Measurements from ENCODE around the gene CDH8. TPM values are rescaled to one million over a fixed set of nuclear protein-coding genes. Genes with fewer than 3 reads are reported as not detected.
"Not testable (repeated sequence)": the region's sequence is repeated elsewhere in the genome, so short reads cannot be mapped to it uniquely, and the experiment has no call there.

The CDH8 gene
- total RNA-seq, 1 experiment from 2014 or later: 50.5 TPM

GRCh38 chr16:61791464-61791863 is 244.8 kb downstream of the CDH8 start:
- ChIA-PET POLR2A (ENCODE audit: low non-redundant PET) (no interaction called here), CTCF (no interaction called here)
- Histone ChIP-seq H3K4me3 (ENCODE audit: low read depth, low read length, poor library complexity, severe bottlenecking) (no peak overlapping the region), H3K36me3 (ENCODE audit: insufficient read depth, low read length, poor library complexity, severe bottlenecking) (no peaks in the 10 kb centered on the region), H3K27me3 (replicated peaks; ENCODE audit: insufficient read depth, low read depth, low read length, poor library complexity) (no peaks in the 10 kb centered on the region), H3K4me1 (ENCODE audit: insufficient read depth, low read length, poor library complexity, severe bottlenecking) (peaks cover 10% of the 10 kb centered on the region), H3K27ac (ENCODE audit: low read depth, low read length, poor library complexity, severe bottlenecking) (no peak overlapping the region), H3K9me3 (ENCODE audit: low read depth, low read length, poor library complexity, severe bottlenecking) (no peaks in the 10 kb centered on the region)
- no peak for DNase-seq (ENCODE audit: low spot score)
- intact Hi-C loops (cut with micrococcal nuclease; ENCODE audit: unreplicated experiment): no loop called here
- BruUV-seq (replicated peaks): no TSS peak
- TF ChIP-seq, protein P1, sequence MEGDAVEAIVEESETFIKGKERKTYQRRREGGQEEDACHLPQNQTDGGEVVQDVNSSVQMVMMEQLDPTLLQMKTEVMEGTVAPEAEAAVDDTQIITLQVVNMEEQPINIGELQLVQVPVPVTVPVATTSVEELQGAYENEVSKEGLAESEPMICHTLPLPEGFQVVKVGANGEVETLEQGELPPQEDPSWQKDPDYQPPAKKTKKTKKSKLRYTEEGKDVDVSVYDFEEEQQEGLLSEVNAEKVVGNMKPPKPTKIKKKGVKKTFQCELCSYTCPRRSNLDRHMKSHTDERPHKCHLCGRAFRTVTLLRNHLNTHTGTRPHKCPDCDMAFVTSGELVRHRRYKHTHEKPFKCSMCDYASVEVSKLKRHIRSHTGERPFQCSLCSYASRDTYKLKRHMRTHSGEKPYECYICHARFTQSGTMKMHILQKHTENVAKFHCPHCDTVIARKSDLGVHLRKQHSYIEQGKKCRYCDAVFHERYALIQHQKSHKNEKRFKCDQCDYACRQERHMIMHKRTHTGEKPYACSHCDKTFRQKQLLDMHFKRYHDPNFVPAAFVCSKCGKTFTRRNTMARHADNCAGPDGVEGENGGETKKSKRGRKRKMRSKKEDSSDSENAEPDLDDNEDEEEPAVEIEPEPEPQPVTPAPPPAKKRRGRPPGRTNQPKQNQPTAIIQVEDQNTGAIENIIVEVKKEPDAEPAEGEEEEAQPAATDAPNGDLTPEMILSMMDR (conservative IDR thresholded peaks at IDR 0.05; ENCODE audit: low read depth, low read length): no peak
- no peak for TF ChIP-seq EZH2 (IDR thresholded peaks at IDR 0.05; ENCODE audit: borderline replicate concordance, low read depth, low read length, poor library complexity, severe bottlenecking)

DNA sequence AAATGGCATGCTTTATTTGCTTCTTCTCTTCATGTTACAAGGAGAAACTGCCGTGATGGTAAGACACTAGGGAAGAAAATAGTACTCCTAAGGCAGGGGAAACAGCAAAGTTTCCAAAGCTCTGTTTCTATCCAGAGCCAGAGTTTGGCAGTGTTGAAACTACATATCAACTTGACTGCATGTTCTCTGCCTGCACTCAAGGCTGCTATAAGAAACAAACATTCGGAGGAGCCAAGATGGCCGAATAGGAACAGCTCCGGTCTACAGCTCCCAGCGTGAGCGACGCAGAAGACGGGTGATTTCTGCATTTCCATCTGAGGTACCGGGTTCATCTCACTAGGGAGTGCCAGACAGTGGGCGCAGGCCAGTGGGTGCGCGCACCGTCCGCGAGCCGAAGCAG is 254.4 kb downstream of the CDH8 start:
- H3K36me3 ChIP-seq (ENCODE audit: insufficient read depth, low read length, poor library complexity, severe bottlenecking); H3K4me3 ChIP-seq (ENCODE audit: low read depth, low read length, poor library complexity, severe bottlenecking); intact Hi-C loops (cut with micrococcal nuclease; ENCODE audit: unreplicated experiment); H3K4me1 ChIP-seq (ENCODE audit: insufficient read depth, low read length, poor library complexity, severe bottlenecking); H3K27ac ChIP-seq (ENCODE audit: low read depth, low read length, poor library complexity, severe bottlenecking); POLR2A ChIA-PET (ENCODE audit: low non-redundant PET); DNase-seq (ENCODE audit: low spot score); BruUV-seq (replicated peaks); CTCF ChIA-PET; H3K27me3 ChIP-seq (replicated peaks; ENCODE audit: insufficient read depth, low read depth, low read length, poor library complexity); H3K9me3 ChIP-seq (ENCODE audit: low read depth, low read length, poor library complexity, severe bottlenecking): not testable (repeated sequence)

DNA sequence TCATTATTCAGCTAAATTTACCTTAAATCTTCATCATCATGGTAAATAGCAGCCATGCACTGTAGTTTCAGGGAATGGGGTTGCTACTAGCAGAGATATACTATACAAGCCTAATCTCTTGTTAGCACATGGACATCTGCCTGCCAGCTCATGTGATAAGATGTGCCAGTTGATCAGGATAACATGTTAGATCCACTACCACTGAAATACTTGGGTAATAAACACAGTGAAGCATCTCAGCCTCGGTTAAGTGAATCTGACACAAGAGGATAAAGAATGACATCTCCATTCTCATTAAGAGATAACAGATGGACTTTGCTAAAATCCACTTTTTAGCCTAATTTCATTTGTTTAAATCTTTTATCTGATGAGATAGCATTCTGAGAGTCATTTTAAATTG is 256.1 kb downstream of the CDH8 start:
- ChIA-PET CTCF (no interaction called here), POLR2A (ENCODE audit: low non-redundant PET) (no interaction called here)
- Histone ChIP-seq H3K4me1 (ENCODE audit: insufficient read depth, low read length, poor library complexity, severe bottlenecking) (no peaks in the 10 kb centered on the region), H3K4me3 (ENCODE audit: low read depth, low read length, poor library complexity, severe bottlenecking) (no peak overlapping the region), H3K27me3 (replicated peaks; ENCODE audit: insufficient read depth, low read depth, low read length, poor library complexity) (no peaks in the 10 kb centered on the region), H3K9me3 (ENCODE audit: low read depth, low read length, poor library complexity, severe bottlenecking) (no peaks in the 10 kb centered on the region), H3K36me3 (ENCODE audit: insufficient read depth, low read length, poor library complexity, severe bottlenecking) (no peaks in the 10 kb centered on the region), H3K27ac (ENCODE audit: low read depth, low read length, poor library complexity, severe bottlenecking) (no peak overlapping the region)
- intact Hi-C loops (cut with micrococcal nuclease; ENCODE audit: unreplicated experiment): no loop called here
- TF ChIP-seq EZH2 (IDR thresholded peaks at IDR 0.05; ENCODE audit: borderline replicate concordance, low read depth, low read length, poor library complexity, severe bottlenecking): no peak
- TF ChIP-seq, protein P1 (conservative IDR thresholded peaks at IDR 0.05; ENCODE audit: low read depth, low read length): no peak
- no peak for DNase-seq (ENCODE audit: low spot score)
- no TSS peak for BruUV-seq (replicated peaks)

DNA sequence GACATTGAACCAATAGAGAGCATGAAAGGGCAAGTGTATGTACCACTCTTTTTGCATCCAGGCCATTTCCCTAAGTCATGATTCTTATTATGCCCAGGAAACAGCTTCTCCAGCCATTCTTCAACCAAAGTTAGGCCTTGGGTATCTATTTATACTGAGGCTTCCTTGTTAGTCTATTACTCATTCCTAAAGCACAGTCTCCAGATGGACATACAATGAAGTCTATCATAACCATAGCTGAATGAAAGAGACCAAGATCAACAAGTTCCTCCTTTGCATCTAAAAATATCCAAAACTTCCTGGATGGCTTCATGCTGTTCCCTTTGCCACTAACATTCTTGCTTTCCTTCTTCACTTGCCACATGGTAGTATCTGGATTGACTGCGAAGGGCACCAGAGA is 265.9 kb downstream of the CDH8 start:
- H3K36me3 ChIP-seq (ENCODE audit: insufficient read depth, low read length, poor library complexity, severe bottlenecking): no peaks in the 10 kb centered on the region
- ChIA-PET POLR2A (ENCODE audit: low non-redundant PET) (no interaction called here), CTCF (no interaction called here)
- no peak overlapping the region for H3K27ac ChIP-seq (ENCODE audit: low read depth, low read length, poor library complexity, severe bottlenecking)
- TF ChIP-seq EZH2 (IDR thresholded peaks at IDR 0.05; ENCODE audit: borderline replicate concordance, low read depth, low read length, poor library complexity, severe bottlenecking): no peak
- TF ChIP-seq, protein P1 (conservative IDR thresholded peaks at IDR 0.05; ENCODE audit: low read depth, low read length): no peak
- no peaks in the 10 kb centered on the region for H3K27me3 ChIP-seq (replicated peaks; ENCODE audit: insufficient read depth, low read depth, low read length, poor library complexity)
- no peaks in the 10 kb centered on the region for H3K4me1 ChIP-seq (ENCODE audit: insufficient read depth, low read length, poor library complexity, severe bottlenecking)
- BruUV-seq (replicated peaks): no TSS peak
- no peak for DNase-seq (ENCODE audit: low spot score)
- H3K4me3 ChIP-seq (ENCODE audit: low read depth, low read length, poor library complexity, severe bottlenecking): no peak overlapping the region
- intact Hi-C loops (cut with micrococcal nuclease; ENCODE audit: unreplicated experiment): no loop called here
- no peaks in the 10 kb centered on the region for H3K9me3 ChIP-seq (ENCODE audit: low read depth, low read length, poor library complexity, severe bottlenecking)

Measured in A673 (cell line).